Measurements from ENCODE around the gene STXBP6. TPM values are rescaled to one million over a fixed set of nuclear protein-coding genes. Genes with fewer than 3 reads are reported as not detected.

The STXBP6 gene
- total RNA-seq, 2 experiments from 2014 or later = not detected

DNA sequence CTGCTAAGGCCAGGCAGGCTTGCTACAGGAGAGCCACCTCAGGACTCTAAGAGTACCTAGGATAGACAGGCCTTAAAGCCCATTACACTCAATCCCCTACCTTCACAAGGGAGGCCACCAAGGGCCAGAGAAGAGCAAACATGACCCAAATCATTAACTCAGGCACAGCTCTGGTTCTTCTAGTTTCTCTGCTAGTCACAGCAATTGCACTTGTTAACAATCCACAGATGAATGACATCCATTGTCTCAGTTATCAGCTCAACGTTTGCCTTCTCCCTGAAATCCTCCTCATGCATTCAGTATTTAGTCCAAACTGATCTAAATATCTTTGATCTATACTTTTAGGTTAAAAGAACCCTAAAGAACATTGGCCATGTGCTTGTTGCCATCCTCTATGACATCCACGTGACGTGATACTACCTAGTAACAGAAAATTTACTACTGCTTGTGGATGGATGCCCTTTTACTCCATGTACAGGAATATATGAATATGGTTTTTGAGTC, 164.5 kb downstream of the STXBP6 start:
- Mint-ChIP-seq H3K4me1 (no peaks in the 10 kb centered on the region), H3K27me3 (peaks cover 10% of the 10 kb centered on the region), H3K4me3 (no peak overlapping the region), H3K27ac (no peak overlapping the region), H3K36me3 (ENCODE audit: low read depth) (no peaks in the 10 kb centered on the region), H3K9me3 (ENCODE audit: low read depth) (peaks cover 1% of the 10 kb centered on the region)
- intact Hi-C loops (cut with DNase I, micrococcal nuclease) = no loop called here
- ChIA-PET POLR2A (no interaction called here), CTCF (no interaction called here)
- ATAC-seq = no peak
- DNase-seq = no peak

DNA sequence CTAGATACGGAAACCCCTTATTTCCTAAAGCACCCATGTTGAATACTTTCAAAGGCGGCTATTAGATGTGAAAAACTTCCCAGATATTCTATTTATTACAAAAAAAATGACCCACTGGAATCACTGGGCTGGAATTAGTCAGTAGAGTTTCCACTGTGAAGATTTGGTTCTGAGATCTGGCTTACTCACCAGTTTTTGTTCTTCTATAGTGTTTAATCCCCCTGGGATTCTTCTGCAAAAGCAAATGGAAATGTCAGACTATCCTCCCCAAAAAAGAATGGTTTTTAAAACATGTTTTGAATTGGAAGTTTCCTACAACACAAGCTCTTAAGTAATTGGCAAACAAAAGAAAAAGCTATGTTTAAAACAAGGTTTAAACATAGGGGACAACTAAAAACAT, 166.4 kb downstream of the STXBP6 start:
- ATAC-seq = no peak
- ChIA-PET CTCF (no interaction called here), POLR2A (no interaction called here)
- Mint-ChIP-seq H3K9me3 (ENCODE audit: low read depth) (no peaks in the 10 kb centered on the region), H3K27me3 (peaks cover 6% of the 10 kb centered on the region), H3K27ac (no peak overlapping the region), H3K36me3 (ENCODE audit: low read depth) (no peaks in the 10 kb centered on the region), H3K4me3 (no peak overlapping the region), H3K4me1 (no peaks in the 10 kb centered on the region)
- intact Hi-C loops (cut with DNase I, micrococcal nuclease) = no loop called here
- no peak for DNase-seq

DNA sequence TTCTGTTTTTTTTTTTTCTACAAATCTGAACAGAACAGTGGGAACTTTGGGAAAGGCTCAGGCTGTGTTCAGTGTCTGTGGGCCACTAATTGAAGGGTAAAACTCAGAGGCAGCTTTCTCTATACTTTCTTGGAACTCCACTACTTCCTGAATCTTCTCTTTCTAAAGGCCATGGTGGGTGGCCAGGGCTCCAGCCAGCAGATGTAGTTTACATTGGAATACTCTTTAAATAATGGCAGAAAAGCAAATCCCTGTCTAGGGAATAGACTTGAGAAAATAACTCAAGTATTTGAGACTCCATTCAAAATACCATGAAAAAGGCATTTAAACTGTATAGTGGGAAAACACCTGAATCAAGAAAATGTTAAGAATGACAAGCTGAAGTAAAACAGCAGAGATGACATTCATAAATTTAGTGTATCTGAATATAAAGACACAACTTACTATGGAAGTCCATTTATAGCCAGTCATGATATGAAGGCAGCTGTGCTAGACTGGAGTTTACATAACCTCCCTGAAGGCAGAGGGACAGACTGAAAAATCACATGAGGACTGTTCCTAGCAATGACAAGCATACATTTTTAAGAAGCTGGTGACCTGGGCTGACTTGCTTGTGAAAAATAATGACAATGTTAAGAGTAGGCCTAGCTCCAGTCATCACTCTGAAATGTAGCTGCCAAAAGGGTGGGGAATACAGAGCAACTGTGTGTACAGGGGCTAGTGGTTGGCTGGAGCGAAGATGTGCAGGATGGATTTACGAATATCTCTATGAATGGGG, 168.6 kb downstream of the STXBP6 start:
- H3K4me1 Mint-ChIP-seq = no peaks in the 10 kb centered on the region
- no peak for DNase-seq
- no peak overlapping the region for H3K27ac Mint-ChIP-seq
- ChIA-PET CTCF (no interaction called here), POLR2A (no interaction called here)
- H3K4me3 Mint-ChIP-seq = no peak overlapping the region
- ATAC-seq = no peak
- H3K27me3 Mint-ChIP-seq = peaks cover 4% of the 10 kb centered on the region
- no peaks in the 10 kb centered on the region for H3K36me3 Mint-ChIP-seq (ENCODE audit: low read depth)
- H3K9me3 Mint-ChIP-seq (ENCODE audit: low read depth) = no peaks in the 10 kb centered on the region
- intact Hi-C loops (cut with DNase I, micrococcal nuclease) = no loop called here

DNA sequence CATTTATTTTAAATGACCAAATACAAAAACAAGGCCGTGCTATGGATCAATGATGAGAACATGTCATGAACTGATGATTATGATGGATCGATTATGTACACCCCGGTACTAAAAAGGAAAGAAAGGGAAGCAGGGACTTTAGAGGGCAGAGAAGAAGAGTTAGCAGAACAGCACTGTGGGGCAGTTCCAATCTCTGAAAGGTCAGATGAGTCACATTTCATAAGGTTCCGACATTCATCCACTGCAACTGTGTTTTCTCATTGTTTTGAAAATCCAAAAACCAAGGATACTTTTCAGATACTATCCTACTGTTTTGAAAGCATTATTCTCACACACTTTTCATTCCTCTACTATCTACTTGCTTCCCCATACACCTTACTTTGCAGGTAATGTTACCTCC, 169.3 kb downstream of the STXBP6 start:
- no peaks in the 10 kb centered on the region for H3K9me3 Mint-ChIP-seq (ENCODE audit: low read depth)
- peaks cover 6% of the 10 kb centered on the region for H3K27me3 Mint-ChIP-seq
- H3K4me3 Mint-ChIP-seq = no peak overlapping the region
- H3K36me3 Mint-ChIP-seq (ENCODE audit: low read depth) = no peaks in the 10 kb centered on the region
- ChIA-PET CTCF (no interaction called here), POLR2A (no interaction called here)
- no peaks in the 10 kb centered on the region for H3K4me1 Mint-ChIP-seq
- DNase-seq (no peak), ATAC-seq (no peak)
- H3K27ac Mint-ChIP-seq = no peak overlapping the region
- intact Hi-C loops (cut with DNase I, micrococcal nuclease) = no loop called here

DNA sequence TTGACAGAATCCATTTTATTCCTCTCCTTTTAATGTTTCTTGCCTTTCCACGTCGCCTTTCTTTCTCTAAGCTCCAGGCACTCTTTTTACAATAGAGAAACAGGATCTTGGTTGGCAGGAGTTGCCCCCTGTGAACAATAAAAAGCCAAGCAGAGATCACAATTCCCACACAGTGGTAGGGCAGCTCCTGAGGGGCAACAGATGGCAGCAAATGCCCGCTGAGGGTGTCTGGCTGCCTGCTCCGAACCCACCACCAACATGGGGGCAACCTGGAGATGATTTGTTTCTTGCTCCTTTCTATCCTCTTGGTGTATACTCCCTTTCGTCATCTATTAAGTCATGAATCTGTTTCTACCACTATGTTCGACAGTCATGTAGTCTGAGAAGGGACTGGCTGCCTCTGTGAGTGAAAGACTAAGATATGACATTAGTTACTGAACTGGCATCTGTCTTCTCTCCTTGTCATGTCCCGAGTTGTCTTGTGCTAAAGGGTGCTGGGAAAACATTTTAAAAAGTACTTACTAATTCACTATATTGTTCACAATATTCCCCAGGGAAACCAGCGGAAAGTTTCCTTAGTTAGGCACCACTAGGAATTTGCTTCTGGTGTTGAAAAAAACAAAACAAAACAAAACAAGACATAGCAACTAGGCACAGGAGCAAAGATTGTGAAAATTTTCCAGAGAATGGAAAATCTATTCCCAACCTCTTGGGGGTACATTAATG, 170.1 kb downstream of the STXBP6 start:
- POLR2A ChIA-PET = no interaction called here
- intact Hi-C loops (cut with DNase I, micrococcal nuclease) = no loop called here
- Mint-ChIP-seq H3K9me3 (ENCODE audit: low read depth) (no peaks in the 10 kb centered on the region), H3K4me1 (no peaks in the 10 kb centered on the region), H3K4me3 (no peak overlapping the region), H3K27me3 (peaks cover 7% of the 10 kb centered on the region), H3K36me3 (ENCODE audit: low read depth) (no peaks in the 10 kb centered on the region), H3K27ac (no peak overlapping the region)
- DNase-seq = no peak
- CTCF ChIA-PET = interaction anchor here (0.9 kb wide), 1 partner anchor 74 kb away, joined by 3 read pairs; no protein-coding TSS in a partner anchor
- ATAC-seq = no peak

DNA sequence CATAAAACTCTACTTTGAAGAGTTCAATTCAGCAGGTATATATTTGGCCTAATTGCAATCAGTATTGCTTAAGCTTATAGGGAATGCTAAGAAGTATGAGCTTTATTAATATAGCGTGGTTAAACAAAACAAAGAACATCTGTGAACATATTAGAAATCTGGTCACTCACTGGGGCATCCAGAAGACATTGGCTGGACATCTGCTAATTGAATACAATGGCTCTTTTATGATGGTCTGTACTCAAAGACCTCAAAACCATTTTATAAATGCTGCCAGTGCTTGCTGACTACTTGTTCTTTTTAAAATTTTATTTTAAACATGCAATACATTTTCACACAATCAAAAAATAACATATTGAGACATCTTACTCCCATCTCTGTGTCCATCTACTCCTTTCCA, 173.0 kb downstream of the STXBP6 start:
- CTCF ChIA-PET = no interaction called here
- intact Hi-C loops (cut with DNase I, micrococcal nuclease) = no loop called here
- H3K27me3 Mint-ChIP-seq = peaks cover 9% of the 10 kb centered on the region
- DNase-seq (no peak), ATAC-seq (no peak)
- H3K27ac Mint-ChIP-seq = no peak overlapping the region
- POLR2A ChIA-PET = no interaction called here
- no peak overlapping the region for H3K4me3 Mint-ChIP-seq
- no peaks in the 10 kb centered on the region for H3K9me3 Mint-ChIP-seq (ENCODE audit: low read depth)
- H3K36me3 Mint-ChIP-seq (ENCODE audit: low read depth) = no peaks in the 10 kb centered on the region
- H3K4me1 Mint-ChIP-seq = no peaks in the 10 kb centered on the region

DNA sequence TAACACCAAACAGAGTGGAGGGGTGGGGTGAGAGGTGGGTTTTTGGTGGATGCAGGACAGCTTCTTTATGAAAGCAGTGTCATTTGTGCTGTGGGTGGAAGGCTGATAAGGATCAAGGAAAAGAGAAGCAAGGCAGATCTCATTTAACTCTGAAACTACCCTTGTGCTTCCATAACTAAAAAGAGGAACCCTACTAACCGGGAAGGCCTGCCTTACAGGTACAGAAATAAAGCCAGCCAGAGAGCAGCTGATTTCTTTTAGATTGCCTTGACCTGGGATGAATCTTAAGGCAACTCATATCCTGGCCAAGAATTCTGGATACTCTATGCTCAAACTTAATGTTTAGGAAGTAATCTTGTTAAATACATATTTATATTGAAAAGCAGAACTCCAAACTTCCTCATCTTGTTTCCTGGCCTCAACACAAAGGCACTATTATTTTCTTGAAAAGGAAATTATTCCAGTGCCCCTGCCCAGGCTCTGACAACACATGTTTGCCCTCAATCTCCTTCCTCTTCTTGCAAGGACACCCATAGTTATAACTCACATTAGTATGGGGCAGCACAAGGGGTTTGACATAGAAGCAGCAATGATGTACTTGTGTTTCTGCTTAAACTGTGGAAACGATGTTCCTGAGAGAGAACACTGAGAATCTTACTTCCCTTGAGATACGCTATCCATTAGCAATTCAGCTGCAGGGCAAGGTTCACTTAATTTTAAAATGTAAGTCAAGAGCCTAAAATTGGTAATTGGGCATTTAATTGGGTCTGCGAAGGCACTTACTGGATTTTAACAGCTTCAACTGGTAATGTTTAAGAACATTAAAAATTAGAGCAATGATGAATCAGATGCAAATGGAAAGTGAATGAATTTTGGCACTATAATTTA, 173.7 kb downstream of the STXBP6 start:
- DNase-seq (no peak), ATAC-seq (no peak)
- Mint-ChIP-seq H3K36me3 (ENCODE audit: low read depth) (no peaks in the 10 kb centered on the region), H3K27me3 (peaks cover 13% of the 10 kb centered on the region), H3K9me3 (ENCODE audit: low read depth) (no peaks in the 10 kb centered on the region), H3K4me1 (no peaks in the 10 kb centered on the region), H3K4me3 (no peak overlapping the region), H3K27ac (no peak overlapping the region)
- ChIA-PET POLR2A (no interaction called here), CTCF (no interaction called here)
- intact Hi-C loops (cut with DNase I, micrococcal nuclease) = no loop called here

DNA sequence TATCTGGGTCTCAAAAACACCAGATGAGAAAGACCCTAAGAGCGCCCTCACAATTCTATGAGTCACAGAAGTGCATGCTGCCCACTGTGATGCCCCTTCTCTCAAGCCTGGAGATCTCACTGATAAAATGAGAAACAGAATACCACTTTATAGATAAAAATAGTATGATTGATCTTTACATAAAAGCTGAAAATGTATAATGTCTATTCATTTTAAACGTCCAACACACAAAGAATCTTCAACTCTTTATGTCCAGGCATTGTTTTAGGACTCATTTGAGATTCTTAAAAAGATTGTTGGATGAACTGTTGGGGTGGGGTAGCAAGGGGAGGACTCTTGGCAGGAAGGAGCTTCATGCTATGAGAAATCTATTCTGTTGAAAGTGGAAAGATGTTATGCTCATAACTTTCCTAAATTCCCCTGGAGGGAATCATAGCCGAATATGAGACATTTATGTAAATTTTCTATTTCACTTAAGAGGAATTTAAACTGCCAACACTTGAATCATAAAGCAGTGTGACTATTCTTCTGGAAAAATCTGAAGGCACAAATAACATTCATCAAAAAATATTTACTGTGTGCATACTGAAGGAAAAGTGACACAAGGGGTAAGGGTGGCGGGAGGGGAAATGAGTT, 174.6 kb downstream of the STXBP6 start:
- ATAC-seq (no peak), DNase-seq (no peak)
- intact Hi-C loops (cut with DNase I, micrococcal nuclease) = no loop called here
- ChIA-PET CTCF (no interaction called here), POLR2A (no interaction called here)
- no peak overlapping the region for H3K27ac Mint-ChIP-seq
- H3K4me1 Mint-ChIP-seq = no peaks in the 10 kb centered on the region
- H3K27me3 Mint-ChIP-seq = peaks cover 13% of the 10 kb centered on the region
- H3K9me3 Mint-ChIP-seq (ENCODE audit: low read depth) = no peaks in the 10 kb centered on the region
- no peak overlapping the region for H3K4me3 Mint-ChIP-seq
- no peaks in the 10 kb centered on the region for H3K36me3 Mint-ChIP-seq (ENCODE audit: low read depth)

DNA sequence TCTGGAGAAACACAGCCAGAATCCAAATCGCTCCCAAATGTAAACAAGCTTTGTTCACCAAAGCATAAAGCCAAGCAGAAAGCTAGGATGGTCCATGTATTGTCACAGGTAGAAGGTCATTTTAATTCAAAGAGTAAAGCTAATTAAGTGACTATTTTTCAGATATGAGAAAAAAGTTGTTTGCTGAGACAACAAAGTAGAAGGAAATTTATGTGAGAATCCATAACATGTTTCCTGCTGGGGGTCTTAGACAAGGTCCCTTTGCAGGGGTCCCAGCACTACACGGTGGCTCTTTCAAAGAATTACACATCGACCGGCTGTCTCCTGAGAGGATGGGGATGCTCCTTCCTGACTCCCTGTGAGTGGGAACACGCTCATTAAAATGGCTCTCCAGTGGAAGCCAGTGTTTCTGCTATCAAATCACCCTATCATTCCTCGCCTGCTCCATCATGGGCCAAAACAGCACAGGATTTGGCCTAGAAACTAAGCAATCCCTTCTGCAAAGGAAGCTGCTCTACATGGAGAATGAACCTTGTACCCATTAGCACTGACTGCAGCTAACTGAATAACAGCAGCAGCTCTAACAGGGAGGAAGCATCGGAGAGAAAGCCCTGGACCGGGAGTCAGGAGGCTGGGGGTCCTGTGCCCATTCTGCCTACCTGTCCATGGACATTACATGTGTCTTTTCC, 175.3 kb downstream of the STXBP6 start:
- H3K27ac Mint-ChIP-seq = no peak overlapping the region
- ATAC-seq = no peak
- H3K9me3 Mint-ChIP-seq (ENCODE audit: low read depth) = no peaks in the 10 kb centered on the region
- CTCF ChIA-PET = no interaction called here
- H3K27me3 Mint-ChIP-seq = peaks cover 13% of the 10 kb centered on the region
- no peak for DNase-seq
- H3K4me3 Mint-ChIP-seq = no peak overlapping the region
- H3K36me3 Mint-ChIP-seq (ENCODE audit: low read depth) = no peaks in the 10 kb centered on the region
- H3K4me1 Mint-ChIP-seq = no peaks in the 10 kb centered on the region
- POLR2A ChIA-PET = no interaction called here
- intact Hi-C loops (cut with DNase I, micrococcal nuclease) = no loop called here

DNA sequence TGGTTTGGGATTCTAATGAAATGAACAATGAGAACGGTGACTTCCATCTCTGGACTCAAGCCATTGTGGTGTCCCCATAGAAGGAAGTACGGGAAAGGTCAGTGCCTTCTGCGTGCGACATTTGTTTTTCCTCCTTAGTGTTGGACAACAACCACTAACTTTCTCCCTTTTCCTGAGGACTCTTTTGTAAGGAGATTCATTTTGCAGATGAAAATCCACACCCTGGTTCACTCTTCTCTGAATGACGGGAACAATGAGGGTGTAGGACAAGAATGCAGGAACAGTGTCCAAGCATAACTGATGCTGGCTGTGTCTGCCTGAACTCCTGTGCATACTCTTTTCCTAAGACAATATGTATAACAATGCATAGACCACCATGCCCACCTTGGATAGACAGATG, 176.4 kb downstream of the STXBP6 start:
- Mint-ChIP-seq H3K4me3 (no peak overlapping the region), H3K9me3 (ENCODE audit: low read depth) (no peaks in the 10 kb centered on the region), H3K36me3 (ENCODE audit: low read depth) (no peaks in the 10 kb centered on the region), H3K27ac (no peak overlapping the region), H3K27me3 (peaks cover 13% of the 10 kb centered on the region), H3K4me1 (no peaks in the 10 kb centered on the region)
- CTCF ChIA-PET = no interaction called here
- intact Hi-C loops (cut with DNase I, micrococcal nuclease) = no loop called here
- no peak for ATAC-seq
- DNase-seq = no peak
- POLR2A ChIA-PET = no interaction called here

All from activated CD4-positive, alpha-beta T cell treated with anti-CD3 and anti-CD28 coated beads for 36 hours (primary cell).